DMS153 (cell line): ENCODE results near the gene MICALL2.
A peak's percentile ranks its signal among the peaks of the same experiment; 100 is the strongest.

Experiments used
- DNase-seq: peaks from one replicate; lab custom pipeline; 2025; lab: John Stamatoyannopoulos, UW

The MICALL2 gene

DNA sequence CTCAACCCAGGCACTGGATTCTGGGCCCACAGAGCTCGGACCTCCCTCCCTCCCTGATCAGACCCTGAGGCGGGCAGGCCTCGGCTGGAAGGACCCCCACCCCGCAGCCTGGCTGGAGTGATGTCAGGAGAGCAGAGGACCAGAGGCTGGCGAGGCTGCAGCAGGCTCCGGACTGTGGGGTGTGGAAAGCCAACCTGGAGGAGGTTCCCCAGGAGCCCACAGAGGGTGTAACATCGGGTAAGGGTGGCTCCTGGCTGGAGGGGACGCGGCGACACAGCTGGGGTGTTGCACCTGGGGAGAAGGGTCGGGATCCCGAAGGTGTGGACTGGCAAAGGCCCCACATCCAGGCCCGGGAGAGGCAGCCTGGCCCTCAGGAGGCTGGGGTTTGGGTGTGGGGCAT is 8.9 kb upstream of the MICALL2 start:
- no peak for DNase-seq

DNA sequence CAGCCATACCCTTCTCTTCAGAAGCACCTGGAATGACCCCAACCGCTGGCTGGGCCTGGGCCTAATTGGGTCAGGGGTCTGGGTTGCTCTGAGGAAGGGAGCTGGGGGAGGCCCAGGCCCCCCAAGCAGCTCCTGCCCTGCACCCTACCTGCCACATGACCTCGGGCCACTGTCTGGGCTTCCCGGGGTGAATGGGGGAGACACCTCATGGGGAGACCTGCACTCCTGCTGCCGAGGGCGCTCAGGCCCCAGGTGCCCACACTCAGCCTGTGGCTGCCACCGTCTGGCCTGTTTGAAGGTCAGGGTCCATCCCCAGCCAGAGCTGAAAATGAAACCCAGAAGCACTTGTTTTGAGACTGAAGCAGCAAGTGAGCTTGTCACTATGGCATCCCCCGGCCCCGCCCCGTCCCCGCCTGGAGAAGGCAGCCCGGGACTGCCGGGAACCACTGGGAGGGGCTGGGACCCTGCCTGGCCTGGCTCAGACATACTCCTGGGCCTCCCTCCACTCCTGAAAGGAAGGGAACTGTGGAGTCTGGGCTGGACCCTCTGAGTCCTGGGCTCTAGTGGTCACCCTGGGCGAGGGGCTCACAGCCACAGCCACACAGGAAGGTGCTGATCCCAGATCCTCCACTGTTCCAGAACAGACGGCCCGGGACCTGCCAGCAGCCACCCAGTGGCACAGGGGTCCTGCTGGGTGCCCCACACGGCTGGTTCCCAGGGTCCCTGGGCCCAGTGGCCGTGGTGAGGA is 7.4 kb upstream of the MICALL2 start:
- DNase-seq, result peak; percentile 23

DNA sequence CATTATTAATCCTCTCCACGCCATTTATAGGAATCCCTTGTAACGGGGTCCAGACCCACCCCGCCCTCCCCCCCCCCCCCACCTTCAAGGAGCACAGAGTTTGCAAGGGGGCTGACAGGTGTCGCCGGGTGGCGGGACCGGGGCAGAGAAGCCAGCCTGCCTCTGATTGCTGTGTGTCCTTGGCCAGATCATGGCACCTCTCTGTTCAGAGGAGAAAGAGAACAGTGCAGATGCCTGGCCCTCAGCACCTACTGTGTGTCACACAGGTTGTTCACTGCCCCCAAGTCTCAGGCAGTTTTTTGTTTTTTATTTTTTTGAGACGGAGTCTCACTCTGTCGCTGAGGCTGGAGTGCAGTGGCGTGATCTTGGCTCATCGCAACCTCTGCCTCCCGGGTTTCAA is 5.4 kb upstream of the MICALL2 start:
- DNase-seq, result no peak

DNA sequence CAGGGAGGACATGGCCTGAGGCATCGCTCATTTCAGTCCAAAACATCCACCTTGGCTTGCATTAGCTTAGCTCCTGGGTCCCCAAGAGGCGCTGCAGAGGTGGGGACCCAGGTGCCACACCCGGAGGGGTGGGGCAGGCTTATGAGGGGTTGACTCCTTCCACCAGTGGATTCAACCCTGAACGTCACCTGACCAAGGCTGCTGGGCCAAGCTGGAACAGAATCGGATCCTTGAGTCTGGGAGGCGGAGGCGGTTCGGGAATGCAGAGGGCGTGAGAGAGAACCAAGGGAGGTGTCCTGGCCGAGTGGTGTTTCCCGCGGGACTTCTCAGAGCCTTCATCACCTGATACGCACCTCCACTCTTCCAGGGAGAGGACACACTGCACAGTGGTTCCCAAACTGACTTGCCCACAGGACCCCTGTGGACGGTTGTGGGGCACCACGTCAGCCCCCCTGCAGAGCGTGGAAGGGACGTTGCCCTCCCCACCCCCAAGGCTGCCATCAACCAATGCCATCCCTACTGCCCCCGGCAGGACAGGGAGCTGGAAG is 4.5 kb upstream of the MICALL2 start:
- no peak for DNase-seq

DNA sequence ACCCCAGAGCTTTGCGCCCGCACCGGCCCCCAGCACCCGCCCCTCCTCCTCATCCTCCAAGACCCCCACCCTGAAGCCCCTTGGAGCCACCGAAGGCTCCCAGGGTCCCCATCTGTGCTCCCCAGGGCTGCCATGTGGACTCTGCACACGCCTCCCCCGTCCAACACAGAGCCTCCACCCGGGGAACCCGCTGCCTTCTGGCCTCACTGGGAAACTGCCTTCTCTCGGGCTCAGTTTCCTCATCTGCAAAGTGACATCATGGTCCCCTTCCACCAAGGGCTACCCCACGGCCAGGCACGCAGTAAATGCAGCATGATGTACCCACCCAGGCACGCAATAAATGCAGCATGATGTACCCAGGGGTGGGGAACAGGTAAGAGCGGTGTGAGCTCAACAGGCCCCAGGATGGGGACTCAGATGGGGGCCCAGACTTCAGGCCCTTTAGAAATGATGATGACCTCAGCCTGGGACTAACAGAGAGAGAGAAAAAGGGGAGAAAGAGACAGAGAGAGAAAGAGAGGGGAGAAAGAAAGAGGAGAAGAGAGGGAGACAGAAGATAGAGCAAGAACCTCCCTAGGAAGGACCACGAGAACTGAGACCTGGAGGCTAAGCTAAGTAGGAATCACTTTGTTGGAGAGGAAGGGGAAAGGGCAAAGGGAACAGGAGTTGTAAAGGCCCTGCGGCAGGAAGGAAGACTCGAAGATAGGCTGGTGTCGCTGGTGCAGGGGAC is 2.5 kb upstream of the MICALL2 start:
- no peak for DNase-seq

DNA sequence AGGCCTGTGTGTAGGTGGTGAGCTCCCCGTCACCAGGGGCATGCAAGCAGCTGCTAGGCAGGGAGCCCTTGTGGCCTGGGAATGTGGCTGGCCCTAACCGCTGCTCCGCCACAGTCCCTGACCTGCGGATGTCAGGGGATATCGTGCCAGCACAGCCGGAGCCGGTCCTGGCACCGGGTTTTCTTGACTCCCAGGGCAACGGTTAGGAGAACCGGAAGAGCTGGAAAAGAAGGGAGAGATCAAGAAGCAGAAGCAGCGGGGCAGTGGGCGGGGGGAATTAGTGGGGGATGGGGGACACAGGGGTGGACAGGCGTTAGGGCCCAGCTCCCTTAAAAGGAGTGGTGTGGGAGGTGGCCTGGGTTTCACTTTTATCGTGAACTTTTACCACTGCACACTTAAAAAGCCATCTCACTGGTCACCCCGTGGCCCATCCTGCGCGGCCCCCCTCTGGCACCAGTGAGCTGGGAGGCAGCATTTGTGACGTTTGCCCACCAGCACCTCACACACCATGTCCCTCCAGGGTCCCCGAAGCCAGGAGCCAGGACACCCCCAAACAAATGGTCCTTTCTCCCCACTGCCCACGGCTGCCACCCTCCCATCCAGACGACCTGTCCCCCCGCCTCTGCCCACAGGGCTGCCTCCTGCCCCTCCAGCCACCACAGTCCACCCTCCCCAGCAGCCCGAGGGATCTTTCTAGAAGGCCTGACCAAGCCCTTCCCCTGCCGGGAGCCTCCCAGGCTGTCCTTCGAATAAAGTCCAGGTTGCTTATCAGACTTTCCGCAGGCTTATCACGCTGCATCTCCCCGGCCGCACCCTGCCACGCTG is 1.8 kb upstream of the MICALL2 start:
- DNase-seq, result peak; percentile 46

DNA sequence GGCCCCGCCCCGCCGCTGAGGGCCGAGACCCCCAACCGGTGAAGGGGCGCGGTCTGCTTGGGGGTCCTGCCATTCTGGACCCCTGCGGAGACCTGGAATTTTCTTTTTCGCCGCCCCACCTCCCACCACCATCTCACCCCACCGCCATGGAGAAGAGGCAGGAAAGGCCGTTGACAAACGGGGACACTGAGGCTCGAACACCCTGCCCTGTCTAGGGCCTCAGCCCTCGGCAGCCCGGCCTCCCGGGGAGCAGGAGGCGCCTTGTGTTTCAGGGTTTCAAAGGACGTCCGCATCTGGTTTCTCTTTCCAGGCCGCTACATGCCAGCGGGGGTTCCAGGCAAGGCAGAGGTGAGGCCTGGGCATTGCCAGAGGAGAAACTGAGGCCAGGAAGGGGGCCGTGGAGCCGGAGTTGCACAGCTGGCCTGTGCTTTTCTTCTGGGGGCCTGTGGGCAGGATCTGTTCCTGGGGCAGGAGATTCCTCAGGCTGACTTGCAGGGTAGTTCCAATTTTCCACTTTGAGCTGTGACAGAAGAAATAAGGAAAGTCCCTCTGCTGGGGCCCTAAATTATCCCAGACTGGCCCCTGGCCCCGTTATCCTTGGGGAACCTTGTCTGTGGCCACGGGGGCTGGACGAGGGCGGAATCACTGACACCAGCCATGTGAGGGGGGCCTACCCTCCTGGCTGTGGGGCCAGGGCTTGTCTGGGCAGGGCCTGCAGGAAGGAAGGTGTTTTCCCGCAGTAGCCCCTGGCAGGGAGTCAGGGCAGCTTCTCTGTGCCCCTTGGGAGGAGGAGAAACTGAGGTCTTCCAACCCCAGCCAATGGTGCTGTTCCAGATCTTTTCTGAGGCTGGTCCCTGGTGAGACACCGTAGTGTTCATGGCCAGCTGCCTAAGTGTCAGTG is 900 bp upstream of the MICALL2 start:
- DNase-seq, result no peak

DNA sequence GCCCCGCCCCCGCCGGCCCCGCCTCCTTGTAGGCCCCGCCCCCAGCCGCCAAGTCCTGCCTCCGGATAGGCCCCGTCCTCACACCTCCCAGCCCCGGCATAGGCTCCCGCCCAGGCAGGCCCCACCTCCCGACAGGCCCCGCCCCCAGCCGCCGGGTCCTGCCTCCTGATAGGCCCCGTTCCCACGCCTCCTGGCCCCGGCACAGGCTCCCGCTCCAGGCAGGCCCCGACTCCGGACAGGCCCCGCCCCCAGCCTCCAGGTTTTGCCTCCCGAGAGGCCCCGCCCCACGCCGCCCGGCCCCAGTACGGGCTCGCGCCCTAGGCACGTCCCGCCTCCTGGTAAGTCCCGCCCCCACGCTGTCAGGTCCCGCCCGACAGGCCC is 232 bp upstream of the MICALL2 start:
- DNase-seq, result peak; percentile 99

DNA sequence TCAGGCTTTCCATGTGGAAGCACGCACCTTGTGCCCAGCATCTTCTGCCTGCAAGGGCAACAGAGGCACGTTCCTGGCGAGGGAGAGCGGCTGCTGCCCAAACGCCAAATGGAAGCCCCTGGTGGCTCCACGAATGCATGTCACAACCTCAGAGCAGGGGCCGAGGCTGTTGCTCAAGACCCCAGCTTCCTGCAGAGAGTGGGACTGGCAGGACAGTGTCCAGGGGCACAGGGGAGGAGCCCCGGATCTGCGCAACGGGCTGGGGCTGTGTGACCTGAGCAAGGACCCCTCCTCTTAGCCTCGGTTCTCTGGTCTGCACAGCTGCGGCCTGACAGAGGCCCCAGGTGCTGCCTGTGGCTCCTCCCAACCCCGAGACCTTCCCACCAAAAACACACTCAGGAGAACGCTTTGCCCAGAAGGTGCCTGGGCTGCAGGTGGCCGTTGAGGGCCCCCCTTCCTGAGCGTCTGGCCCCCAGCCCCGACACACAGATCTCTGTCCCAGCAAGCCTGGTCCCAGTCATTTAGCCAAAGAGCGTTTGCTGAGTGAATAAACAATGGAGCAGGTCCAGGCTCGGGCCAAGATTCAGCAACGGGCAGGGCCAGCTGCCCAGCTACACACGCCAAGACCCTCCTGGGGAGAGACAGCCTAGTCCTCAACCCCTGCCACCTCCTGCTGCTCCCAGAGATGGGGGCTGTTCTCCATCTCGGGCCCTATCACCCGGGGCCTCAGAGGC is 1.2 kb downstream of the MICALL2 start:
- DNase-seq, result no peak

DNA sequence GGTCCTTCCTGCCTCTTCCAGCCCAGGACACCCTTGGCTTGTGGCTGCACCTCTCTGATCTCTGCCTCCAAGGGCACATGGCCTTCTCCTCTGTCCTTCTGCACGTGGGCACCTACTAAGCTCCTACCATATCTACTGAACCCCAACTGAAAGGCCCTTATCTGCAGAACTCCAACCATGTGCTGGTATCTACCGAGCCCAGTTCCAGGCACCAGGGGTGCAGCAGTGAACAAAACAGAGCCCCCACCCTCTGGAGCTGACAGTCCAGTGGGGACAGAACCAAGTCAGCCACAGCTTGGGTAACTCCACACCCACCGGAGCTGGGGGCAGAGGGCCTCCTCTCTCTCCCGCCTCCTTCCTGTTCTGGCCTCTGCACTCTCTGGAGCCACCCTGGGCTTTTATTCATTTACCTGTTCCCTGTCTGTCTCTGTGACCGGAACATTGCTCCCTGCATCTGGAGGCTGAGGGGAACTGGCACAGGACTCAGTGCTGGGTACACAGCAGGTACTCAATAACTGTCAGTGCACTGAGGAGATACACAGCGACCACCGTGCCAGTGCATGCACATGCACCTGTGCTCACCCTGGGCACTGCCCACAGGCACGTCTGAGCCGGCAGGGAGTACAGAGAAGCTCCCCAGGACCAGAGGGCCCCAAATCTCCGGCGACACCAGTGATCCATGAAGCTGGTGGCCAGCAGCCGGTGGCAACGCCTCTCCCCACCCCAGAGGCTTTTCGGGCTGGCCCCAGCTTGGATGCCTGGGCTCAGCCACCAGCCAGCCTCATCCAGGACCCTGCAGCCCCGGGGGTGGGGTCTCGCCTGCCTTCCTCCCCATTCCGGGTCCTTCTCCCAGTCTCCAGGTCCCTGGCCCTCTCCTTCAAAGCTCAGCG is 2.0 kb downstream of the MICALL2 start:
- DNase-seq, result no peak

DNA sequence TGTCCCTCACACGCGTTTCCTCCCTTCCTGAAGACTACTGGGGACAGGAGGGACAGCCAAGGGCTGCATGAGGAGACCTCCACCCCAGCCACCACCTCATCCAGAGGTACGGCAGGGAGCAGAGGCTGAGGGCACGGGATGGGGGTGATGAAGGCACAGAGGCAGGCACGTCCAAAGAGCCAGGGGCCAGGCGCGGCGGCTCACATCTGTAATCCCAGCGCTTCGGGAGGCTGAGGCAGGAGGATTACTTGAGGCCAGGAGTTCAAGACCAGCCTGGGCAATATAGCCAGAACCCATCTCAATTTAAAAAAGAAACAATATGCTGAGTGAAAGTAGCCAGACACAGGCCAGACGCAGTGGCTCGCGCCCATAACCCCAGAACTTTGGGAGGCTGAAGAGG is 3.3 kb downstream of the MICALL2 start:
- DNase-seq, result no peak

DNA sequence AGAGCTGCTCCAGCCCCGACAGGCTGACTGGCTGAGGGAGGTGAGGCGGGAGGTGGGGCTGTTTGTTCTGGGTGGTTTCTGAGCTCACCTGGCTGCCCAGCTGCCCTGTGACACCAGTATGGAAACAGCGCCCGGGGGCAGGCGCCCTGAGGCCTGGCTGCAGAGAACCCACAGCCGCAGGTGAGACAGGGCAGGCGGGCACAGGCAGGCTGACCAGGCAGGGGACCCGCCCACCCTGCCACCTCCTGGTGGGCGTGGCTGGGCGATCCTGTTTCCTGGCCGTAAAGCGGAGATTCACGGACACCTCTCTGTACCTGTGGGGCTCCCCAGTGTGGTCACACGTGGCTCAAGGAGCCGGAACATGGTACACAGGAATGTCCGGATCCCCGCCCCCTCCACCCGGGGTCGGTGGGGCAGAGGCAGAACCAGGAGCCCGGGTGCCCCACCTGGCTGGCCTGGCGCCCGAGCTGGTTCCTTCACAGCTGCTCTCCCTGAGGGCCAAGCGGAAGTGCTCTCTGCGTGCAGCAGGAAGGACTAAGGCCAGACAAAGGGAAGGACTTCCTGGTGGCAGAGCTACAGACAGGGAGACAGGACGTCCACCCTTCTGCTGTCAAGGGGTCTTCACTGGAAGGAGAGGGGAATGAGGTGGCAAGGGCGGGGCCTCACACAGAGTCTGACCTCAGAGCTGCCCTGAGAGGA is 3.9 kb downstream of the MICALL2 start:
- DNase-seq, result peak; percentile 87

DNA sequence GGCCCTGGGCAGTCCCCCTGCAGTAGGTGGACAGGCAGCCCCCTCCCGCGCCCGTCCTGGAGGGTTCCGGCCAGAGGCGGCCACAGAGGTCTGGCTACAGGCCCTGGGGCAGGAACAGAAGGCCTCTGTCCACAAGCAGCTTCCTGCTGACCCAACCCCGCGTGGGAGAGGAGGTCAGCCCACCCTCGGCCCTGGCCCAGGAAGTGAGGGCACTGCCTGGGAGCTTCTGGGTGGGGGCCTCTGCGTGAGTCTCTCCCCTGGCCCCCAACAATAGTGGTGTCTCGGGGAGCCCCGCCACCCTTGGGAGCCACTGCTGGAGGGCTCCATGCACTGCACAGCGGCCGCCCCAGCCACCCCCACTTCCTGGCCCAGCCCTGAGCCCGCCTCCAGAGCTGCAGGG is 4.7 kb downstream of the MICALL2 start:
- no peak for DNase-seq

DNA sequence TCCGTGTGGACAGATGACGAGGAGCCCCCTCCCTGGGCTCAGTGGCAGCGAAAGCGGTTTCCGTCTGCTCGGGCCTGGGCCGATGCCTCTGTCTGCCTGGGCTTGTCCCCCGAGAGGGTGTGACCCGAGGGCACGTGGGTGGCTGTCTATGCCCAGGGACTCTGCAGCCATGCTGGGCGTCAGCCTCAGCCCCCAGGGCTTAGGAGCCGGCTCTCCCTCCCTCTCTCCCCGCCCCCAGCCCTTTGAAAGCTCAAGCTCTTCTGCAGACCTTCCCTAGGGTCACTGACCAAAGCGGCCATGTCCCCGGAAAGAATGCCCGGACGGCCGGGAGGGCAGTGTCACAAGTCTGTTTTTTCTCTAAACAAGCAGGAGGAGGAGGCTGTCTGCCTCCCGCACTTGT is 7.1 kb downstream of the MICALL2 start:
- no peak for DNase-seq

DNA sequence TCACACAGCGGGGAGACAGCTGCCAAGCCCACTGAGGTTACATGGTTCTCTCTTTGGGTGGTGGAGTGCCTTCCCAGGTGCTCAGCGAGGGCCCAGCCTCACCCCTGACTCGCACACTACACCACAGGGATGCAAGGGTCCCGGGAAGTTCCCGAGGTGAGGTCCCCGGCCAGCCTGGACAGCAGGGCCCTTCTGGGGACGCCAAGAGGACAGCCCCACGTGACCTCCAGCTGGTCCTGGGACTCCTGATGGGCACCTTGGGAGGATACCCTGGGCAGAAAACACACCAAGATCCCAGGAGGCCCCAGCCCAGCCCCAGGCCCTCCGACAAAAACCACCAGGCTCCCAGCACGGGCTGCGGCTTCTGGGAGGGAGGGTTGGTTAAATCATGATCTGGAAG is 8.3 kb downstream of the MICALL2 start:
- no peak for DNase-seq

DNA sequence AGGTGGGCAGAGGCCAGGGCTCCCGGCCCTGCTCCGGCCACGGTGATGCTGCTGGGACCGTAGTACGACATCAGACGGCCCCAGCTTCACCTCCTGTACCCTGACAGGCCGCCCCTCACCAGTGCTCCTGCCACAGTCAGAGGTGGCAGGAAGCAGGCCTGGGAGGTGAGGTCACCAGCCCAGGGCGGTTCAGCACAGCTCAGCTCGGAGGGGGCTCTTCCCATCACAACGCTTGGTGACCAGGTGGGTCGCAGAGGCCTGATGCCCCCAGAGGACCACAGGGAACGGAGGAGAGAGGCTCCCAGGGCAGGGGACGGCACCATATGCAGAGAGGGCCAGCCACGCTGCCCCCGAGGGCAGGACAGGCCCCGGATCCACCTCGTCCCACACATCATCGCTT is 8.8 kb downstream of the MICALL2 start:
- DNase-seq, result no peak

DNA sequence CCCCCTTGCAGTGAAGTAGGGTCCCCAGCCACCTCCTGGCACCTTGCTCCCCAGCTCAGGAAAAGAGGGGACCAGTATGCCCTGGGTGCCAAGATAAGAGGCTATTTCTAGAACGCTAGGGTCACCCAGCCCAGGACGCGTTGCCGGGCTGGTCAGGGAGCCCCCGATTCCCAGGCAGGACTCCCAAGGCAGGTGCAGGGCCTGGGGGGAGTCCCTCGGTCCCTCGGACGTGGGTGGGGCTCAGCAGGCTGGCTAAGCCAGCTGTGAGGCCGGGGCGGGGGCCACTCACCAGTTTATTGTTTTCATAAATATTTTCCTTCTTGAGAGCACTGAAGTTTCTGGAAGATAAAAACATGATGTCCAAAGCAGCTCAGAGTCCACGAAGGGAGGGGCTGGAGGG is 9.3 kb downstream of the MICALL2 start:
- DNase-seq, result no peak

DNA sequence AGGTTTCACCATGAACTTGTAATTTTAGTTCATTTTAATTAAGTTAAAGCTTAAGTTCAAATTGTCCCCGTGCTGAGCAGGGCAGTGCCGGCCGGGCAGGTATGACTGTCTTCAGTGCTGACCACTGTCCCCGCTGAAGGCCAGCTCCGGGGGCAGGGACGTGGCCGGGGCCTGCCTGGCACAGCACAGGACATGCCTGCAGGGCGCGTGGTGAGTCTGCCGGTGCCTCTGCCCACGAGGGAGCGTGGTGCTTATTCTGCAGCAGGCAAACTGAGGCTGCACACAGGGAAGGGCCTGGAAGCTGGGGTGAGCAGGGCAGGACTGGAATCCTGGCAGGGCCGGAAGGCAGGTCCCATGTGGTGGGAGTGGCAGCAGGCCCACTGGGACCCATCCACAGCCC is 9.8 kb downstream of the MICALL2 start:
- DNase-seq, result no peak

DNA sequence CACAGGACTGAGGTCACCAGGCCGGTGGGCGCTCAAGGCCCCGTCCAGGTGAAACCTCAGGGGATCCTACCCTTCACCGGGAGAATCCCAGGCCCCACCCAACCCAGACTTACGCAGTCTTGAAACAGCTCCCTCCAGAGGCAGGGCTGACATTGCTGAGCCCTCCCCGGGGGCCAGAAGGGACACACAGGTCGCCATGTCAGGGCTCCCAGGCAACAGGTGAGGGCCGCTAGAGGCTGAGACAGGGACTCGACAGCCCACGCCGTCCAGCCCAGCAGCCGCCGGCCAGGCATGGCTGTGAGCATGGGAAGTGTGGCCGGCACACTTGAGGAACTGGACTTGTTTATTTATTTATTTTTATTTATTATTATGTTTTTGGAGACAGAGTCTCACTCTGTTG is 10.3 kb downstream of the MICALL2 start:
- DNase-seq, result no peak
